HFF-Myc (cell line): ENCODE measurements around the gene ZNF700.
"Not testable (repeated sequence)": the region's sequence is repeated elsewhere in the genome, so short reads cannot be mapped to it uniquely, and the experiment has no call there.

Experiments used
- DNase-seq: peaks from one replicate; pipeline ENCODE4 v3.0.0-alpha.2; 2011; ENCODE audit warnings: low read depth; ENCODE audit errors: extremely low read depth
- H3K4me3 ChIP-seq: replicated peaks from 2 replicates; pipeline ENCODE4 v1.5.1; 2011; ENCODE audit warnings: low read depth, mild to moderate bottlenecking, control low read depth, low read length
- TF ChIP-seq, protein P1 (sequence below): IDR thresholded peaks from 2 replicates; pipeline ENCODE4 v1.5.1; 2012; ENCODE audit warnings: mild to moderate bottlenecking, low read depth, low read length, control low read depth; ENCODE audit errors: missing control alignments

ZNF700 gene

DNA sequence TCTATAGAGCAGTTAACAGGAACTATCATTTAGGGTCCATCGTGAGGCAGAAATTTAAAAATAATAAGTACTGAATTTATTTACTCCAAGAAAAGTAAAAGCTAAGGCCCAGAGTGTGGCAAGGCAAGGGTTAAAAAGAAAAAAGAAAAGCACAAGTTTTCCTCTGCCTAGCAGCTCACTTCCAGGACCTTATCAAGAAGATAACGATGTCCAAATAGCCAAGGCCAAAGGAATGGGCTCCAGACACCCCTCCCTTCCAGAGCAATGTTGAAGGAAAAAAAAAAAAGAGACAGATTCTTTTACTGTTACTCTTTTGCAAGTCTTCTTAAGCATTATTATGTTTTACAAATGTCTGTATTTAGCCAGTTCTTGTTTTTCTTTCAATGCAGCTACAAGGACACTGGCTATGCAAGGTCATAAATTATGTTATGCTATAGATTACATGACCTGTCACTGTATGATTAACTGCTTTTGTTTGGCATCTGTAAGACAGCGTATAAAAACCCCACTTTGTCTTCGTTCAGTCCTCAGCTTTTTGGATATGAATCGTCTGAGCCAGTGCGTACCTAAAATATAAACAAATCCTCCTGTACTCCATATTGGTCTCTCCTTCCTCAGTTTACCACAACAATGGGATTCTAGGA, 2.9 kb upstream of the ZNF700 start:
- TF ChIP-seq, protein P1, sequence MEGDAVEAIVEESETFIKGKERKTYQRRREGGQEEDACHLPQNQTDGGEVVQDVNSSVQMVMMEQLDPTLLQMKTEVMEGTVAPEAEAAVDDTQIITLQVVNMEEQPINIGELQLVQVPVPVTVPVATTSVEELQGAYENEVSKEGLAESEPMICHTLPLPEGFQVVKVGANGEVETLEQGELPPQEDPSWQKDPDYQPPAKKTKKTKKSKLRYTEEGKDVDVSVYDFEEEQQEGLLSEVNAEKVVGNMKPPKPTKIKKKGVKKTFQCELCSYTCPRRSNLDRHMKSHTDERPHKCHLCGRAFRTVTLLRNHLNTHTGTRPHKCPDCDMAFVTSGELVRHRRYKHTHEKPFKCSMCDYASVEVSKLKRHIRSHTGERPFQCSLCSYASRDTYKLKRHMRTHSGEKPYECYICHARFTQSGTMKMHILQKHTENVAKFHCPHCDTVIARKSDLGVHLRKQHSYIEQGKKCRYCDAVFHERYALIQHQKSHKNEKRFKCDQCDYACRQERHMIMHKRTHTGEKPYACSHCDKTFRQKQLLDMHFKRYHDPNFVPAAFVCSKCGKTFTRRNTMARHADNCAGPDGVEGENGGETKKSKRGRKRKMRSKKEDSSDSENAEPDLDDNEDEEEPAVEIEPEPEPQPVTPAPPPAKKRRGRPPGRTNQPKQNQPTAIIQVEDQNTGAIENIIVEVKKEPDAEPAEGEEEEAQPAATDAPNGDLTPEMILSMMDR = no peak
- H3K4me3 ChIP-seq = no peak overlapping the region

DNA sequence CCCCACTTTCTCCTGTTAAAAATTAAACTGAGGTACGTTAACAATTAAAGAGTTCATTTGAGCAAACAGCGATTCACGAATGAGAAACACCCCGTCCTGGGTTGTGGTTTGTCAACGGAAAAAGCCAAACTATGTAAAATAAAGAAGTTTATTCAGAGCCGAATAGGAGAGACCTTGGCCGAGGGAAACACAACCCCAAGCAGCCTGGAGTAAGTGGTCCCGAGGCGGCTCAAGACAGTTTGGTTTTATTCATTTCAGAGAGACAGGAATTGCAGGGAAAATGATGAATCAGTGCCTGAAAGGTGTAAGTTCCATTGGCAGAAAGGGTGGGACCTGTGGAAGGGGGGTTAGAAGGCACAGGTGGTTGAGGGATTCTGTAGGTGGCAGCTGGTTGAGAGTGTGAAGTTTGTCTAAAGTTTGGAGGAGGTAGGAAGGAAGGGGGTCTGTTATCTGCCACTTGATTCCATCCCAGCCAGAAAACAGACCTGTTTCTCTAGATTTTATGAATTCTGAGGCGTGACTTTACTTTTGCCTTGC, 812 bp downstream of the ZNF700 start:
- peak overlapping the region; percentile 86 for H3K4me3 ChIP-seq
- not testable (repeated sequence) for DNase-seq

More for the DNA sequence above, 2.9 kb upstream of the ZNF700 start:
- no peak for DNase-seq

GRCh38 chr19:11927227-11927626, 2.3 kb downstream of the ZNF700 start:
- TF ChIP-seq, protein P1 = no peak
- DNase-seq = no peak
- no peak overlapping the region for H3K4me3 ChIP-seq

DNA sequence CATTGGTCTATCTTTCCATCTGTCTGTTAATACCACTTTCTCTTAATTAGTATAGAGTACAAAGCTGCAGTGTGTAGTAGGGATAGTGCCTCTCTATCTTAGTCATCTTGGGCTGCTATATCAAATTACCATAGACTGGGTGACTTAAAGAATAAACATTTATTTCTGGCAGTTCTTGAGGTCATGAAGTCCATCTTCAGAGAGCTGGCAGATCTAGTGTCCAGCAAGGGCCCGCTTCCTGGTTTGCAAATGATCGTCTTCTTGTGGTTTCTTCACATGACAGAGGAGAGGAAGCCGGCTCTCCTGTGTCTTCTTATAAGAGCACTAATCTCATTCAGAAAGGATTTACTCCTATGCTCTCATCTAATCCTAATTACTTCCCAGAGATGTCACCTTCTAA, 6.1 kb downstream of the ZNF700 start:
- H3K4me3 ChIP-seq = no peak overlapping the region
- no peak for DNase-seq
- TF ChIP-seq, protein P1 = no peak

- TF ChIP-seq, protein P1 = no peak
- DNase-seq = no peak
- H3K4me3 ChIP-seq = no peak overlapping the region
Measured at GRCh38 chr19:11931513-11931912, 6.6 kb downstream of the ZNF700 start.

- H3K4me3 ChIP-seq, DNase-seq: not testable (repeated sequence)
Measured at GRCh38 chr19:11935829-11936228, 10.9 kb downstream of the ZNF700 start.

GRCh38 chr19:11938383-11938782, 13.5 kb downstream of the ZNF700 start:
- not testable (repeated sequence) for DNase-seq, H3K4me3 ChIP-seq

DNA sequence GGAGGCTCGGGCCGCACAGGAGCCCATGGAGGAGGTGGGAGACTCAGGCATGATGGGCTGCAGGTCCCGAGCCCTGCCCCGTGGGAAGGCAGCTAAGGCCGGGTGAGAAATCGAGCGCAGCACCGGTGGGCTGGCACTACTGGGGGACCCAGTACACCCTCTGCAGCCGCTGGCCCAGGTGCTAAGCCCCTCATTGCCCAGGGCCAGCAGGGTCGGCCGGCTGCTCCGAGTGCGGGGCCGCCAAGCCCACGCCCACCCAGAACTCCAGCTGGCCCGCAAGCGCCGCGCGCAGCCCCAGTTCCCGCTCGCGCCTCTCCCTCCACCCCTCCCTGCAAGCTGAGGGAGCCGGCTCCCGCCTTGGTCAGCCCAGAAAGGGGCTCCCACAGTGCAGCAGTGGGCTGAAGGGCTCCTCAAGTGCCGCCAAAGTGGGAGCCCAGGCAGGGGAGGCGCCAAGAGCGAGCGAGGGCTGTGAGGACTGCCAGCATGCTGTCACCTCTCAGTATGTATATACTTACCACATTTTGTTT, 16.5 kb downstream of the ZNF700 start:
- DNase-seq, H3K4me3 ChIP-seq: not testable (repeated sequence)
